K562 (cell line): ENCODE data around the gene CRB2. TPM values are rescaled to one million over a fixed set of nuclear protein-coding genes. Genes with fewer than 3 reads are reported as not detected.

Experiments
- ATF3 ChIP-seq, 2 experiments: fragments of 450-650 bp in 1 of 2; sonication (generic) in 1 of 2; formaldehyde crosslinking in 1 of 2; IDR thresholded peaks in 1 of 2; conservative IDR thresholded peaks in 1 of 2; 2 replicates each; pipeline versions ENCODE4 v1.6.1 to v1.8.1; 2016 to 2023; ENCODE audit warnings: mild to moderate bottlenecking in 2 of 2, moderate library complexity in 2 of 2, inconsistent platforms in 1 of 2, missing genetic modification reagents in 1 of 2
- BRD9 ChIP-seq: fragments of 450-650 bp; IDR thresholded peaks from 2 replicates; pipeline ENCODE4 v1.6.1; 2018; ENCODE audit warnings: low read depth; ENCODE audit not compliant: partially characterized antibody
- CSDE1 ChIP-seq, 2 experiments: fragments of 450-650 bp; IDR thresholded peaks; 2 replicates each; pipeline ENCODE4 v1.6.1; 2016; ENCODE audit warnings: mild to moderate bottlenecking in 1 of 2
- E2F3 ChIP-seq: fragments of 250-450 bp; sonication (Bioruptor Pico); IDR thresholded peaks from 2 replicates; pipeline ENCODE4 v1.4.0; 2020; ENCODE audit warnings: mild to moderate bottlenecking
- E2F8 ChIP-seq: fragments of 450-650 bp; IDR thresholded peaks from 2 replicates; pipeline ENCODE4 v1.7.1; 2018; ENCODE audit warnings: mild to moderate bottlenecking, low read depth; ENCODE audit not compliant: partially characterized antibody
- EP300 ChIP-seq: IDR thresholded peaks from 2 replicates; pipeline ENCODE4 v1.6.1; 2012; ENCODE audit warnings: low read length, improper control_type of control experiment
- EZH2 ChIP-seq: IDR thresholded peaks from 2 replicates; pipeline ENCODE4 v1.6.1; 2012; ENCODE audit warnings: low read depth, mild to moderate bottlenecking, inconsistent platforms, low read length, borderline replicate concordance
- KDM2B ChIP-seq: fragments of 250-450 bp; sonication (Bioruptor Pico); IDR thresholded peaks from 2 replicates; pipeline ENCODE4 v1.8.0; 2021; ENCODE audit warnings: mild to moderate bottlenecking, moderate library complexity
- MAFF ChIP-seq: IDR thresholded peaks from 2 replicates; pipeline ENCODE4 v1.6.1; 2012; ENCODE audit warnings: low read length, improper control_type of control experiment
- MTA1 ChIP-seq: fragments of 450-650 bp; IDR thresholded peaks from 2 replicates; pipeline ENCODE4 v1.6.1; 2017; ENCODE audit warnings: borderline replicate concordance
- PRPF4 ChIP-seq: fragments of 200-400 bp; formaldehyde crosslinking; IDR thresholded peaks from one replicate; pipeline ENCODE4 v1.6.1; 2017; ENCODE audit warnings: low read length, low read depth, mild to moderate bottlenecking; ENCODE audit not compliant: insufficient read depth, poor library complexity, severe bottlenecking
- RAD21 ChIP-seq, 2 experiments: fragments of 250-450 bp in 1 of 2; fragments of 450-650 bp in 1 of 2; sonication (Bioruptor Pico) in 1 of 2; formaldehyde crosslinking in 1 of 2; IDR thresholded peaks in 1 of 2; conservative IDR thresholded peaks in 1 of 2; 2 replicates each; pipeline versions ENCODE4 v1.4.0 to v1.8.0; 2020 to 2022; ENCODE audit warnings: mild to moderate bottlenecking in 2 of 2, moderate library complexity in 1 of 2
- RFX1 ChIP-seq: fragments of 450-650 bp; IDR thresholded peaks from 2 replicates; pipeline ENCODE4 v1.6.1; 2016; ENCODE audit warnings: mild to moderate bottlenecking, moderate library complexity
- SAFB2 ChIP-seq: fragments of 200-400 bp; formaldehyde crosslinking; IDR thresholded peaks from 2 replicates; pipeline ENCODE4 v1.6.1; 2018; ENCODE audit warnings: borderline replicate concordance, low read length, low read depth, moderate library complexity; ENCODE audit not compliant: severe bottlenecking
- SP1 ChIP-seq: sonication (generic); formaldehyde crosslinking; IDR thresholded peaks from 2 replicates; pipeline ENCODE4 v1.8.1; 2022; ENCODE audit warnings: mild to moderate bottlenecking, missing genetic modification reagents
- ZMIZ1 ChIP-seq, 2 experiments: fragments of 150-350 bp in 1 of 2; IDR thresholded peaks; 2 replicates each; pipeline ENCODE4 v1.6.1; 2012 to 2016; ENCODE audit warnings: low read depth in 2 of 2, low read length in 2 of 2, mild to moderate bottlenecking in 1 of 2, moderate library complexity in 1 of 2
- ZNF644 ChIP-seq: fragments of 200-800 bp; sonication (Bioruptor generic); IDR thresholded peaks from 2 replicates; pipeline ENCODE4 v1.6.1; 2016; ENCODE audit warnings: low read depth, missing genetic modification characterization, missing compliant biosample characterization
- polyA plus RNA-seq, 8 experiments: library from polyadenylated mRNA; depleted of rRNA in 4 of 8; stranded (reverse) in 5 of 8; unstranded in 3 of 8; fragments of >200 nt; fragmentation: Nextera tagmentation in 2 of 8; fragmentation: Illumina TruSeq in 1 of 8; extraction: Ambion mirVana in 2 of 8; extraction: Trizol in 1 of 8; gene quantifications; 2 replicates each; pipeline versions ENCODE4 v1.2.1 to v1.2.3, GENCODE V29; 2011 to 2014; ENCODE audit warnings: inconsistent platforms in 1 of 8, missing spikeins in 1 of 8
- total RNA-seq, 7 experiments: library from RNA; depleted of rRNA in 6 of 7; stranded (reverse); fragments of >200 nt in 6 of 7; fragmentation: Illumina TruSeq in 2 of 7; extraction: Trizol in 2 of 7; gene quantifications; 2 replicates each; pipeline versions ENCODE4 v1.2.1 to v1.2.3, GENCODE V29; 2011 to 2021; ENCODE audit warnings: low replicate concordance in 1 of 7

Gene CRB2
- total and polyA plus RNA-seq, 9 of the 15 experiments (the other 6 are each of a cell fraction or from before 2014, with no cell fraction given): 0.13 to 1.2 (median 0.25) TPM; not detected in 2

- TF ChIP-seq ATF3 (IDR thresholded peaks at IDR 0.05): no peak
- TF ChIP-seq ATF3 (CRISPR knock-in tag; conservative IDR thresholded peaks at IDR 0.05): no peak
- no peak for TF ChIP-seq MAFF
- no peak for TF ChIP-seq E2F3 (CRISPR knock-in tag)
- TF ChIP-seq RAD21 (CRISPR knock-in tag; conservative IDR thresholded peaks at IDR 0.05 in 1 of 2, IDR thresholded peaks at IDR 0.05 in 1 of 2): peak; percentile 96 to 98
- TF ChIP-seq BRD9: no peak
- no peak for TF ChIP-seq CSDE1 (IDR thresholded peaks at IDR 0.05)
- TF ChIP-seq PRPF4: no peak
- TF ChIP-seq KDM2B: no peak
- no peak for TF ChIP-seq SAFB2
- TF ChIP-seq EZH2: no peak
- no peak for TF ChIP-seq RFX1
- no peak for TF ChIP-seq ZMIZ1 (IDR thresholded peaks at IDR 0.05; ENCODE audit: low read depth in 2 of 2, low read length in 2 of 2)
- TF ChIP-seq E2F8: no peak
- 0 out of 2 replicates have a peak, but pooled peaks have one; percentile 23 for TF ChIP-seq SP1 (CRISPR knock-in tag)
- TF ChIP-seq ZNF644 (tag): no peak
- TF ChIP-seq EP300: no peak
- TF ChIP-seq MTA1: no peak
Measured at GRCh38 chr9:123353984-123354591, 1.9 kb upstream of the CRB2 start (continued).
